Activated CD8-positive, alpha-beta T cell treated with anti-CD3 and anti-CD28 coated beads, Interleukin-2, amount 10 ng/mL, durations not matched to agents 7 days and 5 days (primary cell): Measurements from ENCODE around the gene BICC1. TPM values are rescaled to one million over a fixed set of nuclear protein-coding genes. Genes with fewer than 3 reads are reported as not detected.

Source experiments
- ATAC-seq: fragments of 150-1000 bp; cut with Tn5 transposase; one replicate; pipeline ENCODE4 v1.10.0; 2021; ENCODE audit warnings: moderate library complexity
- CTCF ChIA-PET: fragments of 350-600 bp; sonication (Branson Sonifier 250); formaldehyde crosslinking; loops from one replicate; lab custom pipeline; 2021; ENCODE audit warnings: antibody characterized with exemption; lab: Charles Lee
- POLR2A ChIA-PET: fragments of 350-600 bp; sonication (Branson Sonifier 250); formaldehyde crosslinking; loops from one replicate; lab custom pipeline; 2021; ENCODE audit warnings: antibody characterized with exemption; lab: Charles Lee
- DNase-seq: peaks from one replicate; pipeline ENCODE4 v3.0.0-alpha.2; 2020
- H3K27ac Mint-ChIP-seq: one replicate; pipeline ENCODE4 v1.8.0; 2021; ENCODE audit warnings: mild to moderate bottlenecking, mixed read lengths
- H3K27me3 Mint-ChIP-seq: one replicate; pipeline ENCODE4 v1.8.0; 2021; ENCODE audit warnings: low read depth, mixed read lengths
- H3K36me3 Mint-ChIP-seq: one replicate; pipeline ENCODE4 v1.8.0; 2021; ENCODE audit warnings: low read depth, mixed read lengths
- H3K4me1 Mint-ChIP-seq: one replicate; pipeline ENCODE4 v1.8.0; 2021; ENCODE audit warnings: low read depth, mixed read lengths
- H3K4me3 Mint-ChIP-seq: one replicate; pipeline ENCODE4 v1.8.0; 2021; ENCODE audit warnings: mild to moderate bottlenecking, mixed read lengths
- H3K9me3 Mint-ChIP-seq: one replicate; pipeline ENCODE4 v1.8.0; 2022; ENCODE audit warnings: mixed read lengths; ENCODE audit not compliant: insufficient read depth
- total RNA-seq, 2 experiments: library from RNA; stranded (reverse); gene quantifications; one replicate each; pipeline ENCODE4 v1.2.3, GENCODE V29; 2021

BICC1 gene
- total RNA-seq, 2 experiments from 2014 or later = not detected

- Mint-ChIP-seq H3K9me3 (no peaks in the 10 kb centered on the region), H3K4me1 (no peaks in the 10 kb centered on the region), H3K36me3 (no peaks in the 10 kb centered on the region), H3K4me3 (no peak overlapping the region), H3K27me3 (peaks cover 3% of the 10 kb centered on the region), H3K27ac (no peak overlapping the region)
- no peak for DNase-seq
- no peak for ATAC-seq
- POLR2A ChIA-PET = no interaction called here
- CTCF ChIA-PET = no interaction called here
These were observed 240.0 kb downstream of the BICC1 start for GRCh38 chr10:58752665-58753064.

DNA sequence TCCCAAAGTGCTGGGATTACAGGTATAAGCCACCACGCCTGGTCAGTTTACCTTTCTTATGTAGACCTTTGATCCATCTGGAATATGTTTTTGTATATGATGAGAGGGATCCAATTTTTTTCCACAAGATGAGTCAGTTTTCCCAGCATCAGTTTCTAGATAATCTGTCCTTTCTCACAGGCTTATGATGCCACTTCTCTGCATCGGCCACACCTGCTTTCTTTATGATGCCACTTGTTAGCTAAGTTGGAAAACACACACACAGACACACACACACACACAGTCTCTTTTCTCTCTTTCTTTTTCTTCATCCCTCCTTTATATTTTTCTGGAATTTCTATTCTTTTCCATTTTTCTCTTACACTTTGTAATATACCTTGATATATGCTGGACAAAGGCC is 240.8 kb downstream of the BICC1 start:
- Mint-ChIP-seq H3K27ac (no peak overlapping the region), H3K27me3 (peaks cover 3% of the 10 kb centered on the region), H3K36me3 (no peaks in the 10 kb centered on the region), H3K4me1 (no peaks in the 10 kb centered on the region), H3K4me3 (no peak overlapping the region), H3K9me3 (no peaks in the 10 kb centered on the region)
- ChIA-PET CTCF (no interaction called here), POLR2A (no interaction called here)
- DNase-seq = no peak
- ATAC-seq = no peak

DNA sequence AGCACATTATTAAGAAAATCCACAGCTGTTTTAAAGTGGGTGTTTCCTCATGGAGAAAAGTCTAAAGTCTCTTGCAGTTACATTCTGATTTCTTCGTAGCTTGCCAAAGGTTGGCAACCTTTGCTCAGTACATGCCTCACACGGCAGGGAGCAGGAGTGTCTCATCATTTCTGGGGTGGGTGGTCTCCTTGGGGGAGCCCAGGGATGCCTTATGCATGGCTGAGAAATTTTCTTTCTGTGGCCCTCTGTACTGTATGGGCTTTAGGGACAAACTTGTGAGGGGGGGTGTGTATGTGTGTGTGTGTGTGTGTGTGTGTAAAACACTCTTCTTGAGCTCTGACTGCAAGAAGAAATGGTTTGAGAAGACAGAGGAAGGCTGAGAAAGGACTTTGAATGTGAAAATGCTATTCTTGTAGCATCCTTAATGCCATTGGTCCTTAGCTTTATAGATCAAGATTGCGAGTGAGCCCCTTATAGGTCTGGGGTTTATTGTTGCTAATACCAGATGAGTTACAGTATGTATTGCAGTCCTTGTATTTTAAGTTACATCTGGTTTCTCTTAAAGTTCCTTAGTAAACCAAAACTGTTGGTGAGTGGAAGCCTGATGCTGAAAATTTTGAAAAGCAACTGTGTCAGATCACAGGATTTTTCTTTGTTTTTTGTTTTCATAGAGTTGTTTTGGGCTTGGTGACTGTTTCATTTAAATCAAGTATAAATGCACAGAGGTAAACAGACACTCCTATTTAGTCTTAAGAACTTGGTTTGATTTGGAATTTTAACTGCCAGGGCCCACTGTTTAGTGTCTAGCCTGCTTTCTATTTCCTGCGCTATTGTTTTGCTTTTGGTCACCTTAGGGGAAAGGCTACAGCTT is 242.0 kb downstream of the BICC1 start:
- H3K27me3 Mint-ChIP-seq = peaks cover 3% of the 10 kb centered on the region
- H3K4me1 Mint-ChIP-seq = no peaks in the 10 kb centered on the region
- POLR2A ChIA-PET = no interaction called here
- no peaks in the 10 kb centered on the region for H3K9me3 Mint-ChIP-seq
- no peak overlapping the region for H3K27ac Mint-ChIP-seq
- CTCF ChIA-PET = no interaction called here
- no peak overlapping the region for H3K4me3 Mint-ChIP-seq
- DNase-seq = no peak
- no peaks in the 10 kb centered on the region for H3K36me3 Mint-ChIP-seq
- ATAC-seq = no peak

GRCh38 chr10:58755340-58755610 is 242.6 kb downstream of the BICC1 start:
- ATAC-seq (no peak), DNase-seq (no peak)
- Mint-ChIP-seq H3K4me1 (no peaks in the 10 kb centered on the region), H3K27ac (no peak overlapping the region), H3K27me3 (peaks cover 3% of the 10 kb centered on the region), H3K36me3 (no peaks in the 10 kb centered on the region), H3K4me3 (no peak overlapping the region), H3K9me3 (no peaks in the 10 kb centered on the region)
- CTCF ChIA-PET = no interaction called here
- POLR2A ChIA-PET = no interaction called here

GRCh38 chr10:58755677-58756076 is 243.0 kb downstream of the BICC1 start:
- Mint-ChIP-seq H3K27me3 (peaks cover 3% of the 10 kb centered on the region), H3K4me1 (no peaks in the 10 kb centered on the region), H3K36me3 (no peaks in the 10 kb centered on the region), H3K27ac (no peak overlapping the region), H3K9me3 (no peaks in the 10 kb centered on the region), H3K4me3 (no peak overlapping the region)
- no peak for ATAC-seq
- no peak for DNase-seq
- ChIA-PET CTCF (no interaction called here), POLR2A (no interaction called here)

- Mint-ChIP-seq H3K27me3 (peaks cover 3% of the 10 kb centered on the region), H3K9me3 (no peaks in the 10 kb centered on the region), H3K27ac (no peak overlapping the region), H3K4me3 (no peak overlapping the region), H3K4me1 (no peaks in the 10 kb centered on the region), H3K36me3 (no peaks in the 10 kb centered on the region)
- no peak for ATAC-seq
- CTCF ChIA-PET = no interaction called here
- no peak for DNase-seq
- POLR2A ChIA-PET = no interaction called here
These were observed 243.6 kb downstream of the BICC1 start for GRCh38 chr10:58756130-58756719.

GRCh38 chr10:58757352-58758065 is 244.8 kb downstream of the BICC1 start:
- CTCF ChIA-PET = no interaction called here

DNA sequence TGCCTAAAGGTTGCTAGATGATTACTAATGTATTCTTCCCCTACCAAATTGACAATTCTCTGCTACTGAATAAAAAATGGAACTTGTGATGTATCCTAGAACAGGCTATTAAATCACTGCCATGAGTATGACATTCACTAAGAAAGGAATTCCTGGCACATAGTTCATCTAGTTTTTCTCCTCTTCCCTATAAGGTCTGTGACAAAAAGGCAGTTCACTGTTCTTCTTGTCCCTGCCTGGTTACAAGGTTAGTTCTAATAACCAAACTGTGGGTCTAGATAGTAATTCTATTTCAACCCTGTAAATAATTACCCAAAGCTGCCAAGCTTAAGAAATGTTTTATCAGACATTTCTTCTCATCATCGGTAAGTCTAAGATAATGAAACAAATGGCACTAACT is 245.6 kb downstream of the BICC1 start:
- ChIA-PET CTCF (no interaction called here), POLR2A (no interaction called here)

More at GRCh38 chr10:58757352-58758065, 244.8 kb downstream of the BICC1 start:
- Mint-ChIP-seq H3K4me1 (no peaks in the 10 kb centered on the region), H3K9me3 (no peaks in the 10 kb centered on the region), H3K27ac (no peak overlapping the region), H3K36me3 (no peaks in the 10 kb centered on the region), H3K4me3 (no peak overlapping the region), H3K27me3 (peaks cover 3% of the 10 kb centered on the region)
- POLR2A ChIA-PET = no interaction called here
- no peak for DNase-seq
- ATAC-seq = no peak

GRCh38 chr10:58764087-58764747 is 251.5 kb downstream of the BICC1 start:
- CTCF ChIA-PET = no interaction called here
- Mint-ChIP-seq H3K4me1 (no peaks in the 10 kb centered on the region), H3K27ac (no peak overlapping the region), H3K4me3 (no peak overlapping the region), H3K9me3 (no peaks in the 10 kb centered on the region), H3K36me3 (no peaks in the 10 kb centered on the region), H3K27me3 (no peaks in the 10 kb centered on the region)
- DNase-seq (no peak), ATAC-seq (no peak)
- POLR2A ChIA-PET = no interaction called here

More for the DNA sequence above, 245.6 kb downstream of the BICC1 start:
- Mint-ChIP-seq H3K27ac (no peak overlapping the region), H3K27me3 (peaks cover 2% of the 10 kb centered on the region), H3K36me3 (no peaks in the 10 kb centered on the region), H3K9me3 (no peaks in the 10 kb centered on the region), H3K4me3 (no peak overlapping the region), H3K4me1 (no peaks in the 10 kb centered on the region)
- DNase-seq (no peak), ATAC-seq (no peak)

DNA sequence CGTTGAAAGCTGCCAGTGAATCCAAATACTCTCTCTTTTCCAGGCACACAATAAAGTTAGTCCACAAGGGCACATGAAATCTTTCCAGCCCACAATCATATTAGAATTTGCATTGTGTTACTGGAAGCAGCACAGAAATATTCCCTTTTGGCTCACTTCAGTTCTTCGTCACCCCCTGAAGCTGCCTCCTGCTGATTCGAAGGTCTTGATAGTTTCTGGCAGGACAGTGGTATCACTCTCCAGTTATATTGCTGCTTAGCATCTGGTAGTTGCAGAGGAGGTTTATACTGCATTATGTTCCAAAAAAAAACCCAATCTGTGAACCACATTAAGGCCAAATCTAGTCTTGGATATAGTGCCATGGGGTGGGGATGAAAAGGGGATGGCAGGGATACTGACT is 253.2 kb downstream of the BICC1 start:
- POLR2A ChIA-PET = no interaction called here
- no peak for DNase-seq
- CTCF ChIA-PET = no interaction called here
- no peak for ATAC-seq
- Mint-ChIP-seq H3K9me3 (no peaks in the 10 kb centered on the region), H3K4me3 (no peak overlapping the region), H3K27ac (no peak overlapping the region), H3K36me3 (no peaks in the 10 kb centered on the region), H3K4me1 (no peaks in the 10 kb centered on the region), H3K27me3 (no peaks in the 10 kb centered on the region)

DNA sequence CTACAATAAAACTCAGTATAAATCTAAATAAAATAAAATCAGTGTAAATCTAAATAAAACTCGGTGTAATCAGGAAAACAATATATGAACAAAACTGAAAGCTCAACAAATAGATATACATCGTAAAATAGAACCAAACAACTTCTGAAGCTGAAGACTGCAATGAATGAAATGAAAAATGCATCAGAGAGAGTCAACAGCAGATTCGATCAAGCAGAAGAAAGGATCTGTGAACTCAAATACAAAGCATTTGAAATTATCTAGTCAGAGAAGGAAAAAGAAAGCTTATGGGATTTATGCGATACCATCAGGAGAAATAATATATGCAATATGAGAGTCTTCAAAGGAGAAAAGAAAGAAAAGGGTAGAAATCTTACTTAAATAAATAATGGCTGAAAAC is 255.0 kb downstream of the BICC1 start:
- POLR2A ChIA-PET = no interaction called here
- no peaks in the 10 kb centered on the region for H3K36me3 Mint-ChIP-seq

GRCh38 chr10:58771863-58772262 is 259.2 kb downstream of the BICC1 start:
- H3K9me3 Mint-ChIP-seq = no peaks in the 10 kb centered on the region
- ATAC-seq = no peak
- H3K4me1 Mint-ChIP-seq = no peaks in the 10 kb centered on the region
- ChIA-PET POLR2A (no interaction called here), CTCF (no interaction called here)
- no peak overlapping the region for H3K4me3 Mint-ChIP-seq
- H3K36me3 Mint-ChIP-seq = no peaks in the 10 kb centered on the region
- H3K27me3 Mint-ChIP-seq = no peaks in the 10 kb centered on the region
- no peak for DNase-seq
- H3K27ac Mint-ChIP-seq = no peak overlapping the region

More for the DNA sequence above, 255.0 kb downstream of the BICC1 start:
- CTCF ChIA-PET = no interaction called here
- Mint-ChIP-seq H3K4me1 (no peaks in the 10 kb centered on the region), H3K9me3 (no peaks in the 10 kb centered on the region), H3K27ac (no peak overlapping the region), H3K27me3 (no peaks in the 10 kb centered on the region), H3K4me3 (no peak overlapping the region)
- ATAC-seq (no peak), DNase-seq (no peak)
